Keratinocyte (primary cell): ENCODE results near the gene RARRES1. TPM values are rescaled to one million over a fixed set of nuclear protein-coding genes. Genes with fewer than 3 reads are reported as not detected.

Source experiments
- DNase-seq: peaks from one replicate; pipeline ENCODE4 v3.0.0-alpha.2; 2011; ENCODE audit warnings: low read depth, missing footprints, low spot score
- FAIRE-seq: peaks from 2 replicates; lab custom pipeline; 2011; peaks lifted over from hg19 to GRCh38; lab: Jason Lieb, UNC
- H2AFZ ChIP-seq: 2 replicates; pipeline ENCODE4 v1.6.0; 2012; ENCODE audit warnings: low read length, control low read depth, inconsistent platforms; ENCODE audit not compliant: control insufficient read depth
- H3K27ac ChIP-seq: 2 replicates; pipeline ENCODE4 v1.5.1; 2011; ENCODE audit warnings: low read length; ENCODE audit not compliant: control insufficient read depth, insufficient read depth
- H3K27me3 ChIP-seq: 3 replicates; pipeline ENCODE4 v1.6.0; 2011; ENCODE audit warnings: low read length; ENCODE audit not compliant: control insufficient read depth, insufficient read depth; ENCODE audit errors: extremely low read depth
- H3K36me3 ChIP-seq, 2 experiments: 2 replicates in 1 of 2; 3 replicates in 1 of 2; pipeline ENCODE4 v1.5.1; 2011; ENCODE audit warnings: low read length in 2 of 2, mild to moderate bottlenecking in 1 of 2; ENCODE audit not compliant: control insufficient read depth in 2 of 2, insufficient read depth in 2 of 2; ENCODE audit errors: extremely low read depth in 1 of 2
- H3K4me1 ChIP-seq: 3 replicates; pipeline ENCODE4 v1.5.1; 2011; ENCODE audit warnings: low read length; ENCODE audit not compliant: control insufficient read depth, insufficient read depth; ENCODE audit errors: extremely low read depth
- H3K4me2 ChIP-seq: 3 replicates; pipeline ENCODE4 v1.6.0; 2011; ENCODE audit warnings: low read depth, low read length; ENCODE audit not compliant: control insufficient read depth, insufficient read depth; ENCODE audit errors: extremely low read depth
- H3K4me3 ChIP-seq, 3 experiments: fragments of 200-600 bp in 1 of 3; sonication (generic) in 1 of 3; 2 replicates in 2 of 3; 3 replicates in 1 of 3; pipeline ENCODE4 v1.5.1; 2011 to 2016; ENCODE audit warnings: low read length in 3 of 3, mild to moderate bottlenecking in 3 of 3, control low read depth in 2 of 3, inconsistent platforms in 1 of 3, low read depth in 1 of 3, mixed read lengths in 1 of 3, mixed run types in 1 of 3, moderate library complexity in 1 of 3; ENCODE audit not compliant: control insufficient read depth in 2 of 3, insufficient read depth in 2 of 3; ENCODE audit errors: extremely low read depth in 1 of 3
- H3K79me2 ChIP-seq: 2 replicates; pipeline ENCODE4 v1.6.0; 2012; ENCODE audit warnings: low read length; ENCODE audit not compliant: control insufficient read depth, insufficient read depth
- H3K9ac ChIP-seq: 3 replicates; pipeline ENCODE4 v1.6.0; 2011; ENCODE audit warnings: low read length; ENCODE audit not compliant: control insufficient read depth, insufficient read depth; ENCODE audit errors: extremely low read depth
- H3K9me1 ChIP-seq: 3 replicates; pipeline ENCODE4 v1.6.0; 2011; ENCODE audit warnings: low read length; ENCODE audit not compliant: control insufficient read depth, insufficient read depth; ENCODE audit errors: extremely low read depth
- H3K9me3 ChIP-seq: 2 replicates; pipeline ENCODE4 v1.5.1; 2012; ENCODE audit warnings: low read depth, low read length; ENCODE audit not compliant: control insufficient read depth
- H4K20me1 ChIP-seq: 3 replicates; pipeline ENCODE4 v1.6.0; 2011; ENCODE audit warnings: low read length; ENCODE audit not compliant: control insufficient read depth, insufficient read depth; ENCODE audit errors: extremely low read depth
- CTCF ChIP-seq, 3 experiments: IDR thresholded peaks in 1 of 3; conservative IDR thresholded peaks in 1 of 3; optimal IDR thresholded peaks in 1 of 3; 2 replicates in 2 of 3; 3 replicates in 1 of 3; pipeline versions ENCODE3 to v1.5.1; 2011; ENCODE audit warnings: low read length in 3 of 3, mild to moderate bottlenecking in 3 of 3, moderate library complexity in 2 of 3, control low read depth in 1 of 3, inconsistent platforms in 1 of 3; ENCODE audit not compliant: insufficient read depth in 2 of 3; ENCODE audit errors: extremely low read depth in 1 of 3
- EZH2 ChIP-seq: IDR thresholded peaks from one replicate; pipeline ENCODE4 v1.6.1; 2012; ENCODE audit warnings: inconsistent platforms, mild to moderate bottlenecking, low read length, moderate library complexity
- dilution Hi-C: fragments of 300-500 bp; cut with MboI; formaldehyde crosslinking; loops from one replicate; pipeline ENCODE4 v1.7.0; 2020; ENCODE audit warnings: low sequenced_read_pairs; ENCODE audit not compliant: extremely low pct_ligation_motif_present
- polyA plus RNA-seq, 5 experiments: library from polyadenylated mRNA; depleted of rRNA in 3 of 5; stranded (reverse) in 3 of 5; stranded (forward) in 1 of 5; unstranded in 1 of 5; fragments of >200 nt; gene quantifications; 1 replicate in 1 of 5; 2 replicates in 3 of 5; 3 replicates in 1 of 5; pipeline versions ENCODE4 v1.2.1 to v1.2.3, GENCODE V29; 2011 to 2012; ENCODE audit warnings: missing spikeins in 2 of 5, low read depth in 1 of 5, low replicate concordance in 1 of 5

RARRES1 gene
- polyA plus RNA-seq, 1 donor (not counting 4 experiments of a cell fraction or from before 2014, with no cell fraction given), result not detected

DNA sequence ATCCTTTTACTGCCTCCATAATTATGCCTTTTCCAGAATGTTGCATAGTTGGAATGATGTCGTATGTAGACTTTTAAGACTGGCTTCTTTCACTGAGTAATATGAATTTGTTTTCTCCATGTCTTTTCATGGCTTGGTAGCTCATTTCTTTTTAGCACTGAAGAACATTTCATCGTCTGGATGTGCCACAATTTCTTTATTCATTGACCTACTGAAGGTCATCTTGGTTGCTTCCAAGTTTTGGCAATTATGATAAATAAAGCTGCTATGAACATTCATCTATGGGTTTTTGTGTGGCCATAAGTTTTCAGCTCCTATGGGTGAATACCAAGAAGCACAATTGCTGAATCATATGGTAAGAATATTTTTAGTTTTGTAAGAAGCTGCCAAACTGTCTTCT is 23.2 kb upstream of the RARRES1 start:
- Histone ChIP-seq H3K79me2 (no peaks in the 10 kb centered on the region), H3K4me2 (no peak overlapping the region), H3K9me1 (no peaks in the 10 kb centered on the region), H3K9ac (no peak overlapping the region), H3K9me3 (no peaks in the 10 kb centered on the region), H2AFZ (no peak overlapping the region), H3K4me1 (no peaks in the 10 kb centered on the region), H3K27me3 (no peaks in the 10 kb centered on the region), H3K4me3 (no peak overlapping the region), H3K27ac (no peak overlapping the region), H3K36me3 (no peaks in the 10 kb centered on the region), H4K20me1 (no peaks in the 10 kb centered on the region)
- no peak for FAIRE-seq
- TF ChIP-seq EZH2 (no peak), CTCF (optimal IDR thresholded peaks at IDR 0.05 in 1 of 3, IDR thresholded peaks at IDR 0.05 in 1 of 3, conservative IDR thresholded peaks at IDR 0.05 in 1 of 3; ENCODE audit: extremely low read depth in 1 of 3, insufficient read depth in 2 of 3, low read length in 3 of 3) (no peak)
- no peak for DNase-seq
- dilution Hi-C loops, result no loop called here

- H3K36me3 ChIP-seq, result no peaks in the 10 kb centered on the region
- H3K4me2 ChIP-seq, result no peak overlapping the region
- no peaks in the 10 kb centered on the region for H4K20me1 ChIP-seq
- no peak overlapping the region for H3K9ac ChIP-seq
- DNase-seq (no peak), FAIRE-seq (no peak)
- no peaks in the 10 kb centered on the region for H3K27me3 ChIP-seq
- no peaks in the 10 kb centered on the region for H3K79me2 ChIP-seq
- H3K27ac ChIP-seq, result no peak overlapping the region
- H2AFZ ChIP-seq, result no peak overlapping the region
- dilution Hi-C loops, result no loop called here
- no peaks in the 10 kb centered on the region for H3K9me3 ChIP-seq
- H3K4me1 ChIP-seq, result no peaks in the 10 kb centered on the region
- no peaks in the 10 kb centered on the region for H3K9me1 ChIP-seq
- TF ChIP-seq CTCF (optimal IDR thresholded peaks at IDR 0.05 in 1 of 3, IDR thresholded peaks at IDR 0.05 in 1 of 3, conservative IDR thresholded peaks at IDR 0.05 in 1 of 3; ENCODE audit: extremely low read depth in 1 of 3, insufficient read depth in 2 of 3, low read length in 3 of 3), result no peak
- no peak for TF ChIP-seq EZH2
- H3K4me3 ChIP-seq, result no peak overlapping the region
Observed at GRCh38 chr3:158753854-158754253, 21.6 kb upstream of the RARRES1 start.
